GM18505 (cell line): ENCODE data around the gene BARHL1.

Experiments
- ATAC-seq: cut with Tn5 transposase; IDR thresholded peaks from one replicate; pipeline ENCODE4 v1.9.1; 2021; ENCODE audit not compliant: unreplicated experiment
- POLR2A ChIP-seq: IDR thresholded peaks from 4 replicates; pipeline ENCODE4 v1.6.1; 2011; ENCODE audit warnings: borderline replicate concordance; ENCODE audit not compliant: insufficient read depth, insufficient read length; ENCODE audit errors: extremely low read depth

BARHL1 gene

GRCh38 chr9:132571806-132572600, 10.4 kb upstream of the BARHL1 start:
- ATAC-seq, result no peak
- no peak for TF ChIP-seq POLR2A

GRCh38 chr9:132572921-132573320, 9.5 kb upstream of the BARHL1 start:
- no peak for ATAC-seq
- TF ChIP-seq POLR2A, result no peak

DNA sequence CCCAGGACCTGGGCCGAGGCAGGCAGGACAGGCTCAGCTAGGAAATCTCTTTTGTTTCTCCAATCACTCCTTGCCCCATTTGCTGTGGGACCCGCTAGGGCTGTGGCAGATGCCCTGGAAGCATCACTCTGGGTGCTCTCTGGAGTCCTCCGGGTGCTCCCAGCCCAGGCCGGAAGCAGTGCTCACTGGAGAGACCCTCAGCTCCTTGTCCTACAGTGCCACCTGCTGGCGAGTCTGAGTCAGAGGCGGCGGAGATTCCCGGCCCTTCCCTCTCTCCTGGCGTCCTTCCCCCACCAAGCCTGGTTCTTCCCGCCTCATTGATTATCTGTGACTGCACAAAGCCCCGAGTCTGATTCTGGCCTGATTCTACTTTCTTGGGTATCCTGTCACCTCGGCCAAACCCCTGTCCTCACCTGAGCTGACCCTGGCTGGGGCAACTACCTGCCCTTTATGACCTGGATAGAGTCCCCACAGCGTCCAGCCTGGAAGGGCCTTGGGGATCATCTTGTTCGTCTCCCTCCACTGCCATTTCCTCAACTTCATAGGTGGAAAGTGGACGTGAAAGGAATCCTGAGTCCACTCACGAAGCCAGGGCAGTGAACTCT, 7.3 kb upstream of the BARHL1 start:
- no peak for TF ChIP-seq POLR2A

GRCh38 chr9:132575811-132576210, 6.6 kb upstream of the BARHL1 start:
- no peak for ATAC-seq
- no peak for TF ChIP-seq POLR2A

More for the DNA sequence above, 7.3 kb upstream of the BARHL1 start:
- ATAC-seq, result no peak

GRCh38 chr9:132577119-132577518, 5.3 kb upstream of the BARHL1 start:
- no peak for TF ChIP-seq POLR2A
- ATAC-seq, result no peak

- no peak for TF ChIP-seq POLR2A
- no peak for ATAC-seq
Measured at GRCh38 chr9:132578367-132578932, 4.0 kb upstream of the BARHL1 start.

DNA sequence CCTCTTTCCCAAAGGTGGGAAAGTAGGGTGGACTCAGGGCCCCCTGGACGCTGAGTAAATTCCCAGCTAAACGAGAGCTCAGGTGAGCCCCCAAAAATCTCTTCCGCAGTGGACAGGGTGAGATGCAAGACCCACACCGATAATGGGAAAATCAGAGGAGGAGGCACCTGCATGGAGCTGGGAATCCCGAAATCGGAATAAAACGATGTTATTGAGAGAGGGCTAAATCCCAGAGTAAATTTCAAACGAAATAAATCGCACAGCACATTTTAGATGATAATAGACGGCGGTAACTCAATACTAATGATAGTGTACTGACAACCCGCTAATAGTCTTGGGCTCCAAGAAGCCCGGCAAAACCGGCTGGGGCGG, 3.0 kb upstream of the BARHL1 start:
- no peak for ATAC-seq
- no peak for TF ChIP-seq POLR2A

DNA sequence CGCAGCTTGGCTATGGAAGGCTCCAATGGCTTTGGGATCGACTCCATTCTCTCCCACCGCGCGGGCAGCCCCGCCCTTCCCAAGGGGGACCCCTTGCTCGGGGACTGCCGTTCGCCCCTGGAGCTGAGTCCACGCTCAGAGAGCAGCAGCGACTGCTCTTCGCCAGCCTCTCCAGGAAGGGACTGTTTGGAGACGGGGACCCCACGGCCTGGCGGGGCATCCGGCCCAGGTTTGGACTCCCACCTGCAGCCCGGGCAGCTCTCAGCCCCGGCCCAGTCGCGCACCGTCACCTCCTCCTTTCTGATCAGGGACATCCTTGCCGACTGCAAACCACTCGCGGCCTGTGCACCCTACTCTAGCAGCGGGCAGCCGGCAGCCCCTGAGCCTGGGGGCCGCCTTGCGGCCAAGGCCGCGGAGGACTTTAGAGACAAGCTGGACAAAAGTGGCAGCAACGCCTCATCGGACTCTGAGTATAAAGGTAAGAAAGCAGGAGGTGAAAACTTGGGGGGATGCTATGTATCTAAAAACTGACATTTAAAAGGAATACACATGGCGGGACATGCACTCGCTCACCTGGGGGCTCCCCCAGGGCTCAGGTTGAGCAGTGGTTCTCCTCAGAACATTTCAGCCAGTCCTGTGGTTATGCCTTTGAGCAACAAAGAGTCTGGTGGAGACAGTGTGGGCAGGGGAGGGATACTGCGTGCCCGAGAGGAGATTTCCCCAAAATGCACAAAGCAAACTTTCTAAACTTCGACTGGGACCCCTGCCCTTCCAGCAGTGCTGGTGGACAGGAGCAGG, 579 bp downstream of the BARHL1 start:
- TF ChIP-seq POLR2A, result no peak
- no peak for ATAC-seq

GRCh38 chr9:132583584-132584304, 1.3 kb downstream of the BARHL1 start:
- no peak for TF ChIP-seq POLR2A
- ATAC-seq, result no peak

- no peak for TF ChIP-seq POLR2A
- no peak for ATAC-seq
Measured at GRCh38 chr9:132584601-132585560, 2.5 kb downstream of the BARHL1 start.

DNA sequence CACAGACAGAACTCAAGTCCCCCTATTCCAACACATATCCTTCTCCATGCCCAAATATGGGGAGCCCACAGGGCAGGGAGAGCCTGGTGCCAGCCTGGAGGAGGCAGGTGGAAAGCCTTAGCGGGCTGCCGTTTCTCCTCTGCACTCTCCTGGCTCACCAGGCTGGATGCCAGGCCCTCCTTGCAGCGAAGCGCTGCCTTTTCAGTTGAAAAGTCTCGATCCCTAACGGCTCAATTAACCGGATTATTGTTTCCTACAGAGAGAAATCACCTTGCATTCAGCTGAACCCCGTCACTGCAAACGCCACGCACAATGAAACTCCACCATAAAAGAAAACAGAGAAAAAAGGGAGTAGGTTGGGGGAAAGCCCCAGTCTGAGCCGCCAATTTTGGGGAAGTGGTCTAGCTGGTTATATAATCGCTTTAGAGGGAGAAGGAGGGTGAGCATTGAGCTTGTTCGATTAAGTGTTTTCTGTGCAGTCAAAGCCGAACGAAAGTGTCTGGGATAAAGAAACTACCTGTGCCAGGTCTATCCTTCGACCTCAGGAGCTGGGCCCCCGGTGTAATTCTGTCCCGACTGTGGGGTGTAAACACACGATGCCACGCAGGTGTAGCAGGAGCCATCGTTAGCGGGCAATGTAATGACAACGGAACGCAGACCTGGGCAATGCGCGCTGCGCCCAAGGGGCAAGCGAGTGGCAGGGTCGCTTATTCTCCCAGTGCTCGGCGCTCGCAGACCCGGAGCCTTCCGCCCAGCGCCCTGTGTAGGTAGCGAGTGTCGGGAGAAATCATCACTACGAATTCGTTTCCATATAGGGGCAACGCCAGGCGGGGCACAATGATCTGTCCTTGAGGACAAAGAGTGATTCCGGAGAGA, 3.8 kb downstream of the BARHL1 start:
- TF ChIP-seq POLR2A, result no peak
- no peak for ATAC-seq
